ENCODE data around the gene GOSR2.
"Not testable (repeated sequence)": the region's sequence is repeated elsewhere in the genome, so short reads cannot be mapped to it uniquely, and the experiment has no call there.

Gene GOSR2

GRCh38 chr17:46910179-46910927, 12.6 kb upstream of the GOSR2 start:
- 80 to 94% methylated on average over 5 to 9 of the region's 10 CpGs for WGBS, 2 experiments (ENCODE audit: insufficient coverage in 2 of 2)
- Histone ChIP-seq H3K4me1 (ENCODE audit: control insufficient read depth, insufficient read depth, low read length, poor library complexity, severe bottlenecking) (no peaks in the 10 kb centered on the region), H3K27ac (ENCODE audit: low read depth, low read length, severe bottlenecking) (no peak overlapping the region), H3K9me3 (ENCODE audit: control insufficient read depth, low read length) (no peaks in the 10 kb centered on the region), H3K4me3 (ENCODE audit: extremely low read depth, insufficient read depth, low read length, poor library complexity, severe bottlenecking) (no peak overlapping the region), H3K36me3 (ENCODE audit: control insufficient read depth, insufficient read depth, low read length) (no peaks in the 10 kb centered on the region)

GRCh38 chr17:46911311-46911710, 11.6 kb upstream of the GOSR2 start:
- WGBS, 2 experiments (ENCODE audit: insufficient coverage in 2 of 2): 78 to 100% methylated on average over 3 of the region's 3 CpGs

GRCh38 chr17:46915596-46915995, 7.4 kb upstream of the GOSR2 start:
- H3K4me1 ChIP-seq (ENCODE audit: control insufficient read depth, insufficient read depth, low read length, poor library complexity, severe bottlenecking): no peaks in the 10 kb centered on the region
- H3K36me3 ChIP-seq (ENCODE audit: control insufficient read depth, insufficient read depth, low read length): no peaks in the 10 kb centered on the region
- WGBS, 2 experiments (ENCODE audit: insufficient coverage in 2 of 2): 50 to 57% methylated on average over 1 of the region's 1 CpG
- H3K27ac ChIP-seq (ENCODE audit: low read depth, low read length, severe bottlenecking): no peak overlapping the region
- H3K9me3 ChIP-seq (ENCODE audit: control insufficient read depth, low read length): peaks cover 15% of the 10 kb centered on the region
- H3K4me3 ChIP-seq (ENCODE audit: extremely low read depth, insufficient read depth, low read length, poor library complexity, severe bottlenecking): no peak overlapping the region

More at GRCh38 chr17:46911311-46911710, 11.6 kb upstream of the GOSR2 start:
- Histone ChIP-seq H3K27ac (ENCODE audit: low read depth, low read length, severe bottlenecking) (no peak overlapping the region), H3K4me3 (ENCODE audit: extremely low read depth, insufficient read depth, low read length, poor library complexity, severe bottlenecking) (no peak overlapping the region), H3K9me3 (ENCODE audit: control insufficient read depth, low read length) (peaks cover 7% of the 10 kb centered on the region), H3K4me1 (ENCODE audit: control insufficient read depth, insufficient read depth, low read length, poor library complexity, severe bottlenecking) (no peaks in the 10 kb centered on the region), H3K36me3 (ENCODE audit: control insufficient read depth, insufficient read depth, low read length) (no peaks in the 10 kb centered on the region)

GRCh38 chr17:46916211-46916610, 6.7 kb upstream of the GOSR2 start:
- Histone ChIP-seq H3K9me3 (ENCODE audit: control insufficient read depth, low read length) (peaks cover 15% of the 10 kb centered on the region), H3K36me3 (ENCODE audit: control insufficient read depth, insufficient read depth, low read length) (no peaks in the 10 kb centered on the region), H3K4me3 (ENCODE audit: extremely low read depth, insufficient read depth, low read length, poor library complexity, severe bottlenecking) (no peak overlapping the region), H3K27ac (ENCODE audit: low read depth, low read length, severe bottlenecking) (no peak overlapping the region), H3K4me1 (ENCODE audit: control insufficient read depth, insufficient read depth, low read length, poor library complexity, severe bottlenecking) (no peaks in the 10 kb centered on the region)
- WGBS, 2 experiments (ENCODE audit: insufficient coverage in 2 of 2): 100% methylated on average over 1 of the region's 2 CpGs; no CpG with 5 or more reads in 1 of the 2 experiments

GRCh38 chr17:46916623-46917022, 6.3 kb upstream of the GOSR2 start:
- Histone ChIP-seq H3K27ac (ENCODE audit: low read depth, low read length, severe bottlenecking) (no peak overlapping the region), H3K9me3 (ENCODE audit: control insufficient read depth, low read length) (peaks cover 15% of the 10 kb centered on the region), H3K36me3 (ENCODE audit: control insufficient read depth, insufficient read depth, low read length) (no peaks in the 10 kb centered on the region), H3K4me3 (ENCODE audit: extremely low read depth, insufficient read depth, low read length, poor library complexity, severe bottlenecking) (no peak overlapping the region), H3K4me1 (ENCODE audit: control insufficient read depth, insufficient read depth, low read length, poor library complexity, severe bottlenecking) (no peaks in the 10 kb centered on the region)
- WGBS, 2 experiments (ENCODE audit: insufficient coverage in 2 of 2): 72 to 100% methylated on average over 1 to 2 of the region's 3 CpGs

GRCh38 chr17:46917041-46917440, 5.9 kb upstream of the GOSR2 start:
- H3K4me3 ChIP-seq (ENCODE audit: extremely low read depth, insufficient read depth, low read length, poor library complexity, severe bottlenecking): no peak overlapping the region

GRCh38 chr17:46917516-46917915, 5.4 kb upstream of the GOSR2 start:
- WGBS, 2 experiments (ENCODE audit: insufficient coverage in 2 of 2): 74 to 94% methylated on average over 2 to 4 of the region's 4 CpGs
- Histone ChIP-seq H3K27ac (ENCODE audit: low read depth, low read length, severe bottlenecking) (no peak overlapping the region), H3K9me3 (ENCODE audit: control insufficient read depth, low read length) (peaks cover 15% of the 10 kb centered on the region), H3K4me1 (ENCODE audit: control insufficient read depth, insufficient read depth, low read length, poor library complexity, severe bottlenecking) (no peaks in the 10 kb centered on the region), H3K36me3 (ENCODE audit: control insufficient read depth, insufficient read depth, low read length) (no peaks in the 10 kb centered on the region), H3K4me3 (ENCODE audit: extremely low read depth, insufficient read depth, low read length, poor library complexity, severe bottlenecking) (no peak overlapping the region)

More at GRCh38 chr17:46917041-46917440, 5.9 kb upstream of the GOSR2 start:
- H3K36me3 ChIP-seq (ENCODE audit: control insufficient read depth, insufficient read depth, low read length): no peaks in the 10 kb centered on the region
- H3K4me1 ChIP-seq (ENCODE audit: control insufficient read depth, insufficient read depth, low read length, poor library complexity, severe bottlenecking): no peaks in the 10 kb centered on the region
- H3K27ac ChIP-seq (ENCODE audit: low read depth, low read length, severe bottlenecking): no peak overlapping the region
- H3K9me3 ChIP-seq (ENCODE audit: control insufficient read depth, low read length): peaks cover 15% of the 10 kb centered on the region

- Histone ChIP-seq H3K36me3 (ENCODE audit: control insufficient read depth, insufficient read depth, low read length) (peaks cover 13% of the 10 kb centered on the region), H3K4me3 (ENCODE audit: extremely low read depth, insufficient read depth, low read length, poor library complexity, severe bottlenecking) (peak overlapping the region; percentile 92), H3K4me1 (ENCODE audit: control insufficient read depth, insufficient read depth, low read length, poor library complexity, severe bottlenecking) (peaks cover 19% of the 10 kb centered on the region)
- H3K9me3 ChIP-seq (ENCODE audit: control insufficient read depth, low read length); H3K27ac ChIP-seq (ENCODE audit: low read depth, low read length, severe bottlenecking): not testable (repeated sequence)
- WGBS, 2 experiments (ENCODE audit: insufficient coverage in 2 of 2): 85% methylated on average over 2 of the region's 4 CpGs; no CpG with 5 or more reads in 1 of the 2 experiments
These were observed 998 bp upstream of the GOSR2 start for GRCh38 chr17:46921962-46922361.

GRCh38 chr17:46922487-46922803, 515 bp upstream of the GOSR2 start:
- WGBS, 2 experiments (ENCODE audit: insufficient coverage in 2 of 2): 0 to 3% methylated on average over 5 of the region's 6 CpGs
- Histone ChIP-seq H3K9me3 (ENCODE audit: control insufficient read depth, low read length) (no peaks in the 10 kb centered on the region), H3K27ac (ENCODE audit: low read depth, low read length, severe bottlenecking) (peak overlapping the region; percentile 100), H3K36me3 (ENCODE audit: control insufficient read depth, insufficient read depth, low read length) (peaks cover 15% of the 10 kb centered on the region), H3K4me3 (ENCODE audit: extremely low read depth, insufficient read depth, low read length, poor library complexity, severe bottlenecking) (peak overlapping the region; percentile 92), H3K4me1 (ENCODE audit: control insufficient read depth, insufficient read depth, low read length, poor library complexity, severe bottlenecking) (peaks cover 22% of the 10 kb centered on the region)

GRCh38 chr17:46925185-46925868, 2.4 kb downstream of the GOSR2 start:
- Histone ChIP-seq H3K27ac (ENCODE audit: low read depth, low read length, severe bottlenecking) (no peak overlapping the region), H3K4me3 (ENCODE audit: extremely low read depth, insufficient read depth, low read length, poor library complexity, severe bottlenecking) (no peak overlapping the region), H3K9me3 (ENCODE audit: control insufficient read depth, low read length) (no peaks in the 10 kb centered on the region), H3K4me1 (ENCODE audit: control insufficient read depth, insufficient read depth, low read length, poor library complexity, severe bottlenecking) (peaks cover 49% of the 10 kb centered on the region), H3K36me3 (ENCODE audit: control insufficient read depth, insufficient read depth, low read length) (peaks cover 22% of the 10 kb centered on the region)
- 94 to 97% methylated on average over 2 to 4 of the region's 5 CpGs for WGBS, 2 experiments (ENCODE audit: insufficient coverage in 2 of 2)

Data from mesodermal cell (in vitro differentiated cells).